Measurements from ENCODE around the gene DLGAP1. TPM values are rescaled to one million over a fixed set of nuclear protein-coding genes. Genes with fewer than 3 reads are reported as not detected.

The DLGAP1 gene
- total RNA-seq, 1 donor from 2014 or later = 7.7 TPM

- TF ChIP-seq, protein P1, sequence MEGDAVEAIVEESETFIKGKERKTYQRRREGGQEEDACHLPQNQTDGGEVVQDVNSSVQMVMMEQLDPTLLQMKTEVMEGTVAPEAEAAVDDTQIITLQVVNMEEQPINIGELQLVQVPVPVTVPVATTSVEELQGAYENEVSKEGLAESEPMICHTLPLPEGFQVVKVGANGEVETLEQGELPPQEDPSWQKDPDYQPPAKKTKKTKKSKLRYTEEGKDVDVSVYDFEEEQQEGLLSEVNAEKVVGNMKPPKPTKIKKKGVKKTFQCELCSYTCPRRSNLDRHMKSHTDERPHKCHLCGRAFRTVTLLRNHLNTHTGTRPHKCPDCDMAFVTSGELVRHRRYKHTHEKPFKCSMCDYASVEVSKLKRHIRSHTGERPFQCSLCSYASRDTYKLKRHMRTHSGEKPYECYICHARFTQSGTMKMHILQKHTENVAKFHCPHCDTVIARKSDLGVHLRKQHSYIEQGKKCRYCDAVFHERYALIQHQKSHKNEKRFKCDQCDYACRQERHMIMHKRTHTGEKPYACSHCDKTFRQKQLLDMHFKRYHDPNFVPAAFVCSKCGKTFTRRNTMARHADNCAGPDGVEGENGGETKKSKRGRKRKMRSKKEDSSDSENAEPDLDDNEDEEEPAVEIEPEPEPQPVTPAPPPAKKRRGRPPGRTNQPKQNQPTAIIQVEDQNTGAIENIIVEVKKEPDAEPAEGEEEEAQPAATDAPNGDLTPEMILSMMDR (IDR thresholded peaks at IDR 0.05) = no peak
- no peak for DNase-seq (ENCODE audit: low spot score)
- H3K27me3 Mint-ChIP-seq (ENCODE audit: low read depth) = no peaks in the 10 kb centered on the region
- H3K27ac Mint-ChIP-seq (ENCODE audit: unreplicated experiment) = no peak overlapping the region
- H3K9me3 Mint-ChIP-seq (ENCODE audit: low read depth) = no peaks in the 10 kb centered on the region
- no peaks in the 10 kb centered on the region for H3K36me3 Mint-ChIP-seq (ENCODE audit: low read depth)
- H3K4me1 Mint-ChIP-seq (ENCODE audit: low read depth) = no peaks in the 10 kb centered on the region
- no peak overlapping the region for H3K4me3 Mint-ChIP-seq (ENCODE audit: unreplicated experiment)
These were observed 183.2 kb downstream of the DLGAP1 start for GRCh38 chr18:4271952-4272351.

GRCh38 chr18:4270988-4271387, 184.1 kb downstream of the DLGAP1 start:
- no peak for DNase-seq (ENCODE audit: low spot score)
- no peaks in the 10 kb centered on the region for H3K4me1 Mint-ChIP-seq (ENCODE audit: low read depth)
- TF ChIP-seq, protein P1 (IDR thresholded peaks at IDR 0.05) = no peak
- no peak overlapping the region for H3K27ac Mint-ChIP-seq (ENCODE audit: unreplicated experiment)
- H3K27me3 Mint-ChIP-seq (ENCODE audit: low read depth) = peaks cover 1% of the 10 kb centered on the region
- no peaks in the 10 kb centered on the region for H3K9me3 Mint-ChIP-seq (ENCODE audit: low read depth)
- no peaks in the 10 kb centered on the region for H3K36me3 Mint-ChIP-seq (ENCODE audit: low read depth)
- no peak overlapping the region for H3K4me3 Mint-ChIP-seq (ENCODE audit: unreplicated experiment)

DNA sequence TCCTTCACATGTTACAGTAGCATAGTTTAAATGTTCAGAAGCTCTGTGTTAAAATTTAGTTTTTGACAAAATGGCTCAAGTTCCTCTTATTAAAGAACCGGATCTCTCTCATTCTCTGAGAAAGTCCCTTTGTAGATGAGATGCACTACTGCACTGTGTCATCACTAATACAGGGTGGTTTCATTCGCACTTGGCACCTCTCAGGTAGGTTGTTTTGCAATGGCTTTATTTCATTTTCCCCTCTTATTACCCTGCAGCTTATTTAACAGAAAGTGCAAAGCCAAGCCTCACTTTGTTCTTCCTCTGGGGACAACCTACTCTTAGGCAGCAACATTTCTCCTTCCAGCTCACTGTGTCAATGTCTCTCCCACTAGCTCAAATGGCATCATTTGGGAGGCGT, 185.1 kb downstream of the DLGAP1 start:
- no peak overlapping the region for H3K4me3 Mint-ChIP-seq (ENCODE audit: unreplicated experiment)
- peaks cover 1% of the 10 kb centered on the region for H3K27me3 Mint-ChIP-seq (ENCODE audit: low read depth)
- no peak overlapping the region for H3K27ac Mint-ChIP-seq (ENCODE audit: unreplicated experiment)
- no peaks in the 10 kb centered on the region for H3K36me3 Mint-ChIP-seq (ENCODE audit: low read depth)
- TF ChIP-seq, protein P1 (IDR thresholded peaks at IDR 0.05) = no peak
- DNase-seq (ENCODE audit: low spot score) = no peak
- no peaks in the 10 kb centered on the region for H3K4me1 Mint-ChIP-seq (ENCODE audit: low read depth)
- no peaks in the 10 kb centered on the region for H3K9me3 Mint-ChIP-seq (ENCODE audit: low read depth)

DNA sequence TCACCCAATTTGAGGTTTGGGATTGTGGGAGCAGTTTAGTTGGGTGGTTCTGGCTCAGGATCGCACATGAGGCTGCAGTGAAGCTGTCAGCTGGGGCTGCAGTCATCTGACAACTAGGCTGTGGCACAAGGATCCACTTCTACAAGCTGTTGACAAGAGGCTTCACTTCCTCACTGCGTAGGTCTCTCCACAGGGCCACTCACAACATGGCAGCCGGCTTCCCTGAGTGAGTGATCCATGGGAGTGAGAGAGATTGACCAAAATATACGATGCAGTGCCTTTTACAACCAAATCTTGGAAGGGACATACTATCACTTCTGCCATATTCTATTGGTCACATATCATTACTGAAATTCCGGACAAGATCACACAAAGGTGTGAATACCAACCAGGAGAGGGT, 187.5 kb downstream of the DLGAP1 start:
- H3K9me3 Mint-ChIP-seq (ENCODE audit: low read depth) = no peaks in the 10 kb centered on the region
- H3K27me3 Mint-ChIP-seq (ENCODE audit: low read depth) = peaks cover 1% of the 10 kb centered on the region
- H3K4me3 Mint-ChIP-seq (ENCODE audit: unreplicated experiment) = no peak overlapping the region
- no peaks in the 10 kb centered on the region for H3K36me3 Mint-ChIP-seq (ENCODE audit: low read depth)
- TF ChIP-seq, protein P1 (IDR thresholded peaks at IDR 0.05) = no peak
- no peaks in the 10 kb centered on the region for H3K4me1 Mint-ChIP-seq (ENCODE audit: low read depth)
- no peak overlapping the region for H3K27ac Mint-ChIP-seq (ENCODE audit: unreplicated experiment)
- DNase-seq (ENCODE audit: low spot score) = no peak

DNA sequence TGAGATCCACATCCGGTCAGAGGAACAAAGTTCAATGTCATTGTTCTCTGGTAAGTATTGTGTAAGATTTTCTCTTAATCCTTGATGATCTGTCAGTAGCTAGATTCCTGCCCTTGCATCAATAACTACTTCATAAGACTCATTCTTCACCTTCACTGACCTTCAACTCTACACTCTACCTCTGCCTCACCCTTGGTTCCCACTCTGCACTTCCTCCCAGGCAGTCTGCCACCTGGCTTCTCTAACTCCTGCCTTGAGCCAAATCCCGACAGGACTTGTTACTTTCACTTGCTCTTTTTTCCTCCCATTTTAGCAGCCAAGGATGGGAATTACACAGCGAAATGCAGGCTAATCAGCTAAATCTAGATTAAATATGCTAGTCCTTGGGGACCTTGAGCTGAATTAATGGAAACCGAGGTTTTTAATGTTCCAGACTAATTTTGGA, 190.7 kb downstream of the DLGAP1 start:
- no peaks in the 10 kb centered on the region for H3K4me1 Mint-ChIP-seq (ENCODE audit: low read depth)
- TF ChIP-seq, protein P1 (IDR thresholded peaks at IDR 0.05) = no peak
- H3K9me3 Mint-ChIP-seq (ENCODE audit: low read depth) = no peaks in the 10 kb centered on the region
- H3K4me3 Mint-ChIP-seq (ENCODE audit: unreplicated experiment) = no peak overlapping the region
- no peak overlapping the region for H3K27ac Mint-ChIP-seq (ENCODE audit: unreplicated experiment)
- no peak for DNase-seq (ENCODE audit: low spot score)
- H3K36me3 Mint-ChIP-seq (ENCODE audit: low read depth) = no peaks in the 10 kb centered on the region
- peaks cover 1% of the 10 kb centered on the region for H3K27me3 Mint-ChIP-seq (ENCODE audit: low read depth)
